K562 (cell line): ENCODE measurements around the gene SMC1A. TPM values are rescaled to one million over a fixed set of nuclear protein-coding genes. Genes with fewer than 3 reads are reported as not detected.

ENCODE experiments used
- BHLHE40 ChIP-seq: IDR thresholded peaks from 2 replicates; pipeline ENCODE4 v1.6.1; 2011; ENCODE audit warnings: low read length, improper control_type of control experiment
- CTBP1 ChIP-seq: fragments of 450-650 bp; IDR thresholded peaks from 2 replicates; pipeline ENCODE4 v1.6.1; 2016; ENCODE audit warnings: borderline replicate concordance
- FOXK2 ChIP-seq, 2 experiments: fragments of 450-650 bp; IDR thresholded peaks in 1 of 2; conservative IDR thresholded peaks in 1 of 2; 2 replicates each; pipeline ENCODE4 v1.6.1; 2016; ENCODE audit warnings: low read depth in 2 of 2, mild to moderate bottlenecking in 1 of 2
- GABPA ChIP-seq: fragments of 200-800 bp; sonication (Bioruptor generic); conservative IDR thresholded peaks from 2 replicates; pipeline ENCODE4 v1.6.1; 2016; ENCODE audit warnings: low read depth, missing genetic modification characterization, missing compliant biosample characterization
- HDAC1 ChIP-seq, 2 experiments: fragments of 450-650 bp; IDR thresholded peaks; 2 replicates each; pipeline ENCODE4 v1.6.1; 2016 to 2017; ENCODE audit warnings: inconsistent platforms in 1 of 2, mild to moderate bottlenecking in 1 of 2, moderate library complexity in 1 of 2
- KDM1A ChIP-seq, 2 experiments: fragments of 450-650 bp; IDR thresholded peaks; 2 replicates each; pipeline ENCODE4 v1.6.1; 2016; ENCODE audit warnings: mild to moderate bottlenecking in 2 of 2
- KDM5B ChIP-seq: fragments of 200-600 bp; sonication (generic); IDR thresholded peaks from 2 replicates; pipeline ENCODE4 v1.6.1; 2012; ENCODE audit warnings: low read depth, mild to moderate bottlenecking, moderate library complexity, low read length, control low read depth, inconsistent platforms; ENCODE audit not compliant: insufficient replicate concordance
- L3MBTL2 ChIP-seq: fragments of 450-650 bp; IDR thresholded peaks from 2 replicates; pipeline ENCODE4 v1.6.1; 2016; ENCODE audit warnings: mild to moderate bottlenecking, moderate library complexity
- MCM3 ChIP-seq: fragments of 450-650 bp; IDR thresholded peaks from 2 replicates; pipeline ENCODE4 v1.6.1; 2016
- MYC ChIP-seq, 2 experiments: fragments of 250-450 bp in 1 of 2; sonication (Bioruptor Pico) in 1 of 2; IDR thresholded peaks; 2 replicates each; pipeline versions ENCODE4 v1.5.1 to v1.6.1; 2012 to 2021; ENCODE audit warnings: low read depth in 2 of 2, borderline replicate concordance in 1 of 2, improper control_type of control experiment in 1 of 2, low read length in 1 of 2, mild to moderate bottlenecking in 1 of 2, moderate library complexity in 1 of 2
- NFRKB ChIP-seq: fragments of 450-650 bp; IDR thresholded peaks from 2 replicates; pipeline ENCODE4 v1.6.1; 2016; ENCODE audit warnings: low read depth
- POLR2AphosphoS5 ChIP-seq: IDR thresholded peaks from 2 replicates; pipeline ENCODE4 v1.6.1; 2011; ENCODE audit warnings: mild to moderate bottlenecking, low read depth, low read length, moderate library complexity; ENCODE audit not compliant: control insufficient read depth, insufficient read depth
- SMAD4 ChIP-seq: fragments of 250-450 bp; sonication (Bioruptor Pico); conservative IDR thresholded peaks from 2 replicates; pipeline ENCODE4 v1.8.0; 2021; ENCODE audit warnings: inconsistent platforms, mild to moderate bottlenecking, moderate library complexity
- STAT5B ChIP-seq: fragments of 250-450 bp; sonication (Bioruptor Pico); IDR thresholded peaks from 2 replicates; pipeline ENCODE4 v1.8.0; 2021; ENCODE audit warnings: mild to moderate bottlenecking, inconsistent platforms
- SUPT5H ChIP-seq: fragments of 450-650 bp; IDR thresholded peaks from 2 replicates; pipeline ENCODE4 v1.6.1; 2016
- TAF1 ChIP-seq: IDR thresholded peaks from 2 replicates; pipeline ENCODE4 v1.6.1; 2011; ENCODE audit warnings: mild to moderate bottlenecking, low read length, moderate library complexity; ENCODE audit not compliant: insufficient read depth, control insufficient read depth, severe bottlenecking; ENCODE audit errors: extremely low read depth
- TAF7 ChIP-seq: fragments of 450-650 bp; IDR thresholded peaks from 2 replicates; pipeline ENCODE4 v1.6.1; 2016; ENCODE audit warnings: missing genetic modification characterization, missing compliant biosample characterization
- TBP ChIP-seq: optimal IDR thresholded peaks from 2 replicates; pipeline ENCODE3; 2011; ENCODE audit warnings: low read depth, low read length, improper control_type of control experiment
- TFAP4 ChIP-seq: sonication (generic); formaldehyde crosslinking; IDR thresholded peaks from 2 replicates; pipeline ENCODE4 v1.8.0; 2022; ENCODE audit warnings: missing genetic modification reagents, mild to moderate bottlenecking, moderate library complexity, borderline replicate concordance
- ZC3H11A ChIP-seq: IDR thresholded peaks from 2 replicates; pipeline ENCODE4 v1.6.1; 2012; ENCODE audit warnings: low read depth, low read length, improper control_type of control experiment
- ZNF263 ChIP-seq: sonication (generic); formaldehyde crosslinking; IDR thresholded peaks from 2 replicates; pipeline ENCODE4 v1.8.0; 2022; ENCODE audit warnings: mild to moderate bottlenecking, missing genetic modification reagents, borderline replicate concordance
- ZNF408 ChIP-seq: fragments of 250-450 bp; sonication (Bioruptor Pico); IDR thresholded peaks from 2 replicates; pipeline ENCODE4 v1.4.0; 2020; ENCODE audit warnings: low read depth, mild to moderate bottlenecking, moderate library complexity
- polyA plus RNA-seq, 8 experiments: library from polyadenylated mRNA; depleted of rRNA in 4 of 8; stranded (reverse) in 5 of 8; unstranded in 3 of 8; fragments of >200 nt; fragmentation: Nextera tagmentation in 2 of 8; fragmentation: Illumina TruSeq in 1 of 8; extraction: Ambion mirVana in 2 of 8; extraction: Trizol in 1 of 8; gene quantifications; 2 replicates each; pipeline versions ENCODE4 v1.2.1 to v1.2.3, GENCODE V29; 2011 to 2014; ENCODE audit warnings: inconsistent platforms in 1 of 8, missing spikeins in 1 of 8
- total RNA-seq, 7 experiments: library from RNA; depleted of rRNA in 6 of 7; stranded (reverse); fragments of >200 nt in 6 of 7; fragmentation: Illumina TruSeq in 2 of 7; extraction: Trizol in 2 of 7; gene quantifications; 2 replicates each; pipeline versions ENCODE4 v1.2.1 to v1.2.3, GENCODE V29; 2011 to 2021; ENCODE audit warnings: low replicate concordance in 1 of 7
- TF ChIP-seq, protein P1 (sequence below): IDR thresholded peaks from 2 replicates; pipeline ENCODE4 v1.6.1; 2016; ENCODE audit warnings: missing genetic modification characterization, missing compliant biosample characterization
- TF ChIP-seq, protein P2 (sequence below): fragments of 450-650 bp; IDR thresholded peaks from 2 replicates; pipeline ENCODE4 v1.6.1; 2016

SMC1A gene
- total and polyA plus RNA-seq, 9 of the 15 experiments (the other 6 are each of a cell fraction or from before 2014, with no cell fraction given), result 28.5 to 126 (median 71.2) TPM

DNA sequence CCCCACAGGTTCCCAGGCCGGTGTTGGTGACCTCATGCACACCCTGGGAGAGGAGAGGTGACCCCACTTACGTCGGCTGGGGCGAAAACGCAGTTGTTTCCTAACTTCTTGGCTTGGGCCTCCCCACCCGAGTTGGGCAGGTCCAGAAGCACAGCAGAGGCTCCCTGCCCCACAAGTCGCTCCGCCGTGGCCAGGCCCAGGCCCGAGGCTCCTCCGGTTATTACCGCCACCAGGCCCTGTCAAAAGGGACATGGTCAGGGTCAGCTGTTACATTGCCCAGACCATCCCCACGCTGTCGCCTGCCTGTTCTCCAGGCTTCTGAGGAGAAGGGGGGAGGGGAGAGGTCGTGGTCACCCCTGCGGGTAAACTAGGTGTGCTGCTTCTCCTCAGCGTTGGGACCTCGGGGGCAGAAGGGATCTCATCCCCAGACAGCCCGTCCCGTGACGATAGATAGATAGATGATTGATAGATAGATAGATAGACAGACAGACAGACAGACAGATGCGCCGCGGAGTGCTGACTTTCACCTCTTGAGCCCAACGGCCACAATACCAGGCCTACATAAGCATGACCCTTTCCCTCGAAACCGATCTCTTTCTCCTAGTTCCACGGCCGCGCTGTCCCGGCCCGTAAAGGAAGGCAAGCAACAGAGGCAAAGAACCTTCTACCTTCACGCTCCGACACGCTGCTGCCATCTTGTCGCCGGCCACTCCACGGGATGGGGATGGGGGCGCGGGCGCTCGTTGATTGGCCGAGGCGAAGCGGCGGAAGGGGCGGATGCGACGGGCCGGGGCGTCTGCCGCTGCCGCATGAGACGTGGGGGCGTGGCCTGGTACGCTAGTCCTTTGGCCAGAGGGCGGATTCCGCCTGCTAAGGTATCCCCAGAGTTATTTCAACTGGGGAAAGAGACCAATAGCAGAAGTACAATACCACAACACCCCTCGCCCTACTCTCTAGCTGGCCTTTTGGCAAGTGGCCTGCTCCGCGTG lies 11.5 kb upstream of the SMC1A start, which contains the start of gene HSD17B10 (continued):
- TF ChIP-seq, protein P1, sequence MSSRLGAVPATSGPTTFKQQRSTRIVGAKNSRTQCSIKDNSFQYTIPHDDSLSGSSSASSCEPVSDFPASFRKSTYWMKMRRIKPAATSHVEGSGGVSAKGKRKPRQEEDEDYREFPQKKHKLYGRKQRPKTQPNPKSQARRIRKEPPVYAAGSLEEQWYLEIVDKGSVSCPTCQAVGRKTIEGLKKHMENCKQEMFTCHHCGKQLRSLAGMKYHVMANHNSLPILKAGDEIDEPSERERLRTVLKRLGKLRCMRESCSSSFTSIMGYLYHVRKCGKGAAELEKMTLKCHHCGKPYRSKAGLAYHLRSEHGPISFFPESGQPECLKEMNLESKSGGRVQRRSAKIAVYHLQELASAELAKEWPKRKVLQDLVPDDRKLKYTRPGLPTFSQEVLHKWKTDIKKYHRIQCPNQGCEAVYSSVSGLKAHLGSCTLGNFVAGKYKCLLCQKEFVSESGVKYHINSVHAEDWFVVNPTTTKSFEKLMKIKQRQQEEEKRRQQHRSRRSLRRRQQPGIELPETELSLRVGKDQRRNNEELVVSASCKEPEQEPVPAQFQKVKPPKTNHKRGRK, result no peak
- TF ChIP-seq TAF7 (tag), result peak; percentile 55
- TF ChIP-seq ZC3H11A, result no peak
- peak; percentile 71 for TF ChIP-seq GABPA (tag)
- TF ChIP-seq ZNF263 (CRISPR knock-in tag), result no peak
- TF ChIP-seq CTBP1, result peak; percentile 92
- TF ChIP-seq POLR2AphosphoS5, result peak; percentile 64; the same call in 1 of the 2 replicates
- TF ChIP-seq, protein P2, sequence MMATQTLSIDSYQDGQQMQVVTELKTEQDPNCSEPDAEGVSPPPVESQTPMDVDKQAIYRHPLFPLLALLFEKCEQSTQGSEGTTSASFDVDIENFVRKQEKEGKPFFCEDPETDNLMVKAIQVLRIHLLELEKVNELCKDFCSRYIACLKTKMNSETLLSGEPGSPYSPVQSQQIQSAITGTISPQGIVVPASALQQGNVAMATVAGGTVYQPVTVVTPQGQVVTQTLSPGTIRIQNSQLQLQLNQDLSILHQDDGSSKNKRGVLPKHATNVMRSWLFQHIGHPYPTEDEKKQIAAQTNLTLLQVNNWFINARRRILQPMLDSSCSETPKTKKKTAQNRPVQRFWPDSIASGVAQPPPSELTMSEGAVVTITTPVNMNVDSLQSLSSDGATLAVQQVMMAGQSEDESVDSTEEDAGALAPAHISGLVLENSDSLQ, result peak; percentile 66
- peak; percentile 24 for TF ChIP-seq MYC (IDR thresholded peaks at IDR 0.05; ENCODE audit: low read depth, low read length)
- no peak for TF ChIP-seq MYC (CRISPR knock-in tag; IDR thresholded peaks at IDR 0.05; ENCODE audit: borderline replicate concordance, low read depth)
- TF ChIP-seq TAF1, result peak; percentile 74
- no peak for TF ChIP-seq MCM3
- peak in 1 of 2 experiments; percentile 19; a peak in 1 of 4 replicates for TF ChIP-seq KDM1A (IDR thresholded peaks at IDR 0.05)
- 0 out of 2 replicates have a peak, but pooled peaks have one; percentile 23 for TF ChIP-seq BHLHE40
- TF ChIP-seq HDAC1 (IDR thresholded peaks at IDR 0.05), result peak in 1 of 2 experiments; percentile 79; a peak in 2 of 4 replicates
- TF ChIP-seq ZNF408 (CRISPR knock-in tag), result no peak
- 0 out of 2 replicates have a peak, but pooled peaks have one; percentile 11 for TF ChIP-seq SMAD4
- TF ChIP-seq NFRKB, result peak; percentile 48; the same call in 1 of the 2 replicates
- TF ChIP-seq TBP, result peak; percentile 71
- TF ChIP-seq SUPT5H, result peak; percentile 84
- TF ChIP-seq STAT5B (CRISPR knock-in tag), result no peak
- 0 out of 2 replicates have a peak, but pooled peaks have one; percentile 26 for TF ChIP-seq L3MBTL2
- 0 out of 4 replicates have a peak, but pooled peaks of 1 of the 2 experiments have one; percentile 33 for TF ChIP-seq FOXK2 (conservative IDR thresholded peaks at IDR 0.05 in 1 of 2, IDR thresholded peaks at IDR 0.05 in 1 of 2; ENCODE audit: low read depth in 2 of 2)
- TF ChIP-seq KDM5B, result peak; percentile 80
- peak; percentile 45; the same call in 1 of the 2 replicates for TF ChIP-seq TFAP4 (CRISPR knock-in tag)
